Endothelial cell of hepatic sinusoid (primary cell): Measurements from ENCODE around the gene SLC27A3.

Experiments
- in situ Hi-C: cut with HindIII; loops from 2 replicates; pipeline ENCODE4 v1.10.0; 2017; ENCODE audit warnings: low sequenced_read_pairs

Gene SLC27A3

GRCh38 chr1:153795934-153796785 is 21.0 kb downstream of the SLC27A3 start:
- in situ Hi-C loops: no loop called here

GRCh38 chr1:153796786-153797659 is 21.8 kb downstream of the SLC27A3 start:
- in situ Hi-C loops: no loop called here

GRCh38 chr1:153798468-153798780 is 23.2 kb downstream of the SLC27A3 start:
- in situ Hi-C loops: no loop called here

GRCh38 chr1:153799016-153799415 is 23.8 kb downstream of the SLC27A3 start:
- in situ Hi-C loops: no loop called here

GRCh38 chr1:153799566-153800465 is 24.6 kb downstream of the SLC27A3 start:
- in situ Hi-C loops: no loop called here

- in situ Hi-C loops: no loop called here
These were observed 25.3 kb downstream of the SLC27A3 start for GRCh38 chr1:153800516-153800915.

- in situ Hi-C loops: no loop called here
These were observed 25.9 kb downstream of the SLC27A3 start for GRCh38 chr1:153801028-153801625.

GRCh38 chr1:153801786-153802697 is 26.8 kb downstream of the SLC27A3 start:
- in situ Hi-C loops: no loop called here

GRCh38 chr1:153803470-153804056 is 28.4 kb downstream of the SLC27A3 start:
- in situ Hi-C loops: no loop called here

- in situ Hi-C loops: no loop called here
These were observed 28.9 kb downstream of the SLC27A3 start for GRCh38 chr1:153804112-153804511.

GRCh38 chr1:153805042-153805745 is 30.0 kb downstream of the SLC27A3 start:
- in situ Hi-C loops: no loop called here

- in situ Hi-C loops: no loop called here
These were observed 30.9 kb downstream of the SLC27A3 start for GRCh38 chr1:153805886-153806719.

- in situ Hi-C loops: loop anchor here (5.0 kb wide), 2 partner anchors 36 to 71 kb away; no protein-coding TSS in a partner anchor
These were observed 41.2 kb downstream of the SLC27A3 start for GRCh38 chr1:153816283-153816889.

- in situ Hi-C loops: loop anchor here (5.0 kb wide), 2 partner anchors 33 to 68 kb away; no protein-coding TSS in a partner anchor
These were observed 43.7 kb downstream of the SLC27A3 start for GRCh38 chr1:153818876-153819275.

- in situ Hi-C loops: no loop called here
These were observed 52.2 kb downstream of the SLC27A3 start for GRCh38 chr1:153827168-153827964.
